ENCODE results near the gene MOK.
A peak's percentile ranks its signal among the peaks of the same experiment; 100 is the strongest.
"Not testable (repeated sequence)": the region's sequence is repeated elsewhere in the genome, so short reads cannot be mapped to it uniquely, and the experiment has no call there.

The MOK gene

DNA sequence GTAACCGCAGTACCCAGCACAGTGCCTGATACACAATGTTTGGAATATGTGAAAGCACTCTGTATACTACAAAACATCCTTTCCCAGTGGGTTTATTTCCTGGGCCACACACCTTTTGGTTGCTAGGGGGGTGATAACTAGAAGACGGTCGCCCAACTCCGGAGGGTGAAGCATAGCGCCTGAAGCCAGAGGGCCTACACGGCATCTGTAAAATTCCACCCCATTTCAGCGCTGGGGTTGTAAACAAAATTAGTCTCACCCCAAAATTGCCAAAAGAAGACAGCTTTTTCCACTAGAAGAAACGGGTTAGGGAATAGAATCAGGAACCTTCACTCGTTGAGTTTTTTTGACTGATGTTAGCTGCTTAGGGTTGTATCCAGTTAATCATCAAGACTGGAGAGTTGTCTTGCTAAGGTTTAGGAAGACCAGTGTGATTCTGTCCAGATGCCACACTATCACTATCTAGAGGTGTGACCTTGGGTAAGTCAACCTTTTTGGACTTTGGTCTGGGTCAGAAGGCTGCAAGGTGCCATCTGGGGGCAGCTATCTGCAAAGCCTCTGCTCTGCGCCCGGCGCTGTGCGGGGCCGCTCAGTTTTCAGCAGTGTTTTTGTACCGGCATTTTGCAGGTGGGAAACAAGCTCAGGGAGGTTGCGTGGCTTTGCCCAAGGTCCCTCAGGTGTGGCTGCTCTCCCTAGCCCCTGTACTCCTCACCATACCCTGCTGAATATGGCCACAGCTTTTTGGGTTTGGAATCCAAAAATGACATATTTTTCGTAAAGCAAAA lies 15.9 kb upstream of the MOK start:
- DNase-seq, result no peak

DNA sequence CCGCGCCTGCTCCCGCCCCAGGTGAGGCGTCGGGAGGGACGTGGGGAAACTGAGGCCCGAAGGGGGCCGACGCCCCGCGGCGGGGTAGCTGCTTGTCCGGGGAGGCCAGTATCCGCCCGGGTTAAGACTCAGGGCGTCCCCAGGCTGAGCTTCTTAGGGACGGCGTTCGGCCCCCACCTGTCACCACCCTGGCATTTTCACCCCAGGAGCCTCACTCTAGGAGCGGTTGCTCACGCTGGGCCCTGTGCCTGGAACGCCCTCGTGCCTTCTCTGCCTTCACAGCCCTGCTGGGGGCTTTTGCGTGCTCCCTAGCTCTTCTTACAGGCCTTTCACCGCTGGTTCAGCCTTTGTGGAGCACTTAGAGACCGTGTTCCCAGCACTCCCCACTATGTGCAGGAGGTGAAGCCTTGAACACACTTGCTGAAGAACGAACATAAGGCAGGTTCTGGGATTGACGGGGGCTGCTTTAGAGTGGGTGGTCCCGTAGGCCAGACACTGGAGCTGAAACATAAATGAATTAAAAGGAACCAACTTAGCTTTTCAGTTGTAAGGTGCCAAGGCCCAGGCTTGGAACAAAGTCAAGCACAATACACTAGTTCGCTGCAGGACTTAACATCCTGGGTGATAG lies 15.2 kb upstream of the MOK start:
- DNase-seq, result peak in 1 of 2 experiments; percentile 23

DNA sequence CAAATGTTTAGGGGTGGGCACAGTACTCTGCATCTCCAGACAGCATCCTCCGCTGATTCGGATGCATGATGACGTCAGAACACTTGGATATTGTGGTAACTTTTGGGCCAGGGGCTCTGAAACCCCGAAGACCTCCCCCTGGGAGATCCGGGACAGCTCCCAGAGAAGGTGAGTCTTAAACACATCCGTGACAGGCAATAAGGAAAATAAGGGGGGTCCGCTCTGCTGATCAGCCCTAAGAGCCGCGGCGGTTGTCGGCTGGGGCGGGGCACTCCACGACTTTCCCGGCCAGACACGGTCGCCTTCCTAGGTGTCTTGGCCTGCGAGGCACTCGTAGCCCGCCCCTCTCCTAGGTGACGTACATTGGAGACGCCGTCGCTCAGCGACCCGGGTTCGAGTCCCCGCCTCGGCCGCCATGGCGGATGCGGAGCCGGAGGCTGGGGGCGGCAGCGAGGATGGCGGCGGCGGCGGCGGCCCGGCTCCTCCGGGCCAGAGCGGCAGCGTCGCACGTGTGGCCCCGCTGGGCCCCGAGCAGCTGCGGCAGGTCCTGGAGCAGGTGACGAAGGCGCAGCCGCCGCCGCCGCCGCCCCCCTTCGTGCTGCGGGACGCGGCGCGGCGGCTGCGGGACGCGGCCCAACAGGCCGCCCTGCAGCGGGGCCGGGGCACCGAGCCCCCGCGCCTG lies 14.5 kb upstream of the MOK start, which contains the start of gene ZNF839:
Gene ZNF839, plus strand, starts transcription at position 396 of the 682 bp plus-strand sequence. Its CDS starts 20 bp downstream, at position 416.
- DNase-seq, result peak; percentile 83 to 93

DNA sequence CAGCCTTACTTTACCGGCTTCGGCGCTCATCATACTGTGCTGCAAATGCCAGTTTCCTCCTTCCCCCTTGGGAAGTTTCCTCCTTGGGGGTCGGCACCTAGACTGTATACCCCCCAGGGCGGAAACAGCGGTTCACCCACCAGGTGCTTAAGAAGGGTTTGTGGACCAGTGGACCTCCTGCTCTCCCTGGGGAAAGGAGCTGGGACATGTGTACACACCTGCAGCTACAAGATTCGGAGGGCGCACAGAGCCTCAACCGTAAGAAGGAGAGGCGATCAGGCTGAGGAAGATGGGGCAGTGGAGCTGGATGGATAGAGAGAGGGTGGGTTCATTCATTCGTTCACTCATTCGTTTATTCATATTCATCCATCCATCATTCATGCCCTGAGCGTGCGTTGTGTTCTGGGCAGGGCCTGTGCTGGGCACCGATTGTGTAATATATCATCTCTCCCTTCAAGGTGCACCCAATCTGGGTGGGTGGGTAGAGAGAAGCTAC lies 13.9 kb upstream of the MOK start:
- peak in 1 of 2 experiments; percentile 50 for DNase-seq

DNA sequence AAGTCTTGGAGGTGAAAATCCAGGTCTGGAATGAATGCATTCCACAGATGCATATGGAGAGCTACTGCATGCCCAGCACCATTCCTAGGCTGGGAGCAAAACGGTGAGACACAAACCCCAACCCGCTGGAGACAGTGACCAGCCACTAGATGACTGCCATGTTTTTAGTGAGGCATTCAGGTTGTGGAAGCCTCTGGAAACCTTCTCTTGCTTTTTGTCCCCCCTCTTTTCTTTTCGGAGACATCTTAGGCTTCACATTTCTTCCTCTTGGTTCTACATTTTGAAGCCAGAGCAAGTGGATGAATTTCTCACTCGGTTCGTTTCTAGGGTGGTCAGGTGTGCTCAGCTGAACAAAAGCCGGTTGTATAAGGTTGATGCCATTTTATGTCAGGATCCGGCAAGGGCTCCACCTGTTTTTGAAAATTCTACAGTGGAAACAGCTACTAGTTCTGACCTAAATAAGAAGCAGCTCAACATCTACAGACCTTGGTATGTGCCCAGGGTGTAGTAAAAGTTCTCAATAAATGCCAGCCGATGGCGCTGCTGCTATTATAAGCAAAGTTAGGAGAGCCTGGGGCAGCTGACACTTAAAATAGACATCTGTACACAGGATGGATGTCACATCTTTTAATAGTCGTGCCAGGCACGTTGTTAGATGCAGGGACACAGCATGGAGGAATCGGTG lies 12.7 kb upstream of the MOK start:
- DNase-seq, result peak in 1 of 2 experiments; percentile 59

DNA sequence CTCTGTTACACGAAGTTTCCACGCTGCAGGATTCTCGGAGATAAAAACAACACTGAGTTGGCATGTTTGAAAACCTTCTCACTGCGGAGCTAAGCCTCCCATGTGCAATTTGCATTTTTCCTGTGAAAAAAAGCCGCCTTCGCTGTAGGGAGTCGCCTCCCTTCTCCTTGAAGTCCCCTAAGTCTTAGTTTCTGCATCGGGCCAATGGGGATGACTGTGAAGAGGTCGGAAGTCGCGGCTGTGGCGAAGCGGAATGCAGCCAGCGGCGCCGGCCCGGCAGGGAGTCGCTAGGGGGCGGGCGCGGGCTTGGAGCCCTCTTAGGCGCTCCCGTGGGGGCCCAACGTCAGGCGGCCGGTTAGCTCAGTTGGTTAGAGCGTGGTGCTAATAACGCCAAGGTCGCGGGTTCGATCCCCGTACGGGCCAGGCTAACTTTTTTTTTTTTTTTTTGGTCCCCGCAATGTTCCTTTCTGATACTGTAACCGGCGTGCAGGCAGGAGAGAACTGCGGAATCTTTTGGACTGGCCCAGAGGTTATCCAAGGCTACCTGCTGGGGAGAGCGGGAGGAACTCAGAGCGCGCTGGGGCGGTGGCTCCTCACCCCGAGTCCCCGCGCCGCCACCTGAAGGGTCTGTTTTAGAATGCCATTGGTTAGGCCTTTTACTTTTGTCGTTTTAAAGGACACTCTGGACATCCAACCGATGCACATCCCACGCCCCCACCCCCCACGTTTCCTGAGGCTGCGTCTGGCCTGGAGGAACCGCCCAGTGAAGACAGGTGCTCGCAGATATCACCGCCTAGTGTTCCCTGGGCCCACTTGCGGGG lies 12.0 kb upstream of the MOK start:
- peak; percentile 79 to 93 for DNase-seq

DNA sequence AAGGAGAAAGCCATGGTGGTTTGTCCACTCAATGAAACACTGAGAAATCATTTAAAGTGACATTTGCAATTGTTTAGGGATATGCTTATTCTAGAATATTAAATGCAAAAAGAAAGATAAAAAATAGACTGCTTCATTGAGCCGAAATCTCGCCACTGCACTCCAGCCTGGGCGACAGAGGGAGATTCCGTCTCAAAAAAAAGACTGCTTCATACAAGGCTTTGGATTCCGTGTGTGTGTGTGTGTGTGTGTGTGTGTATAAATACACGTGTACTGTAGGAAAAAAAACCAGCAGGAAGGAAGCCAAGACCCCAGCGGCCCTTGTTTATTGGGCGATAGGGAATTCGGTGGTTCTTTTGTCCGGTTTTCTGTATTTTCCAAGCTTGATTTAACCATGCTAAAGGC lies 11.4 kb upstream of the MOK start:
- DNase-seq, result peak; percentile 60 to 68

DNA sequence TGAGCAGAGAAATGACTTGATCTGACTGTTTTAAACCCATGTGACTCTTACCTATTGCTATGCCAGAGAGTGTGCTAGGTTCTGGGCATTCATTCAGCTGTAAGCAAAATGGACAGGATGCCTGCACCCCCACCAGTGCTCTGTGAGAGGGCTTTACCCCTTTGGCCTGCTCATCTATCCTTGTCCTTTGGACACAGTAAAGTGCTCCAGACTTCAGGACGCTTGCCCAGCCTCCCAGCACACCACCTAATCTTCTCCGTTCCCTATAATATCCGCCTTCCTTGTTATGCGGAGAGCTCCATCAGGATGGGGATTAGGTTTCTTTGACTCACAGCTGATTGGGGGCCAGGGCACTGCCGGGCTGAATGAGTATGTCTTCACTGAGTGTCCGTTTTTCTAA lies 10.2 kb upstream of the MOK start:
- no peak for DNase-seq

DNA sequence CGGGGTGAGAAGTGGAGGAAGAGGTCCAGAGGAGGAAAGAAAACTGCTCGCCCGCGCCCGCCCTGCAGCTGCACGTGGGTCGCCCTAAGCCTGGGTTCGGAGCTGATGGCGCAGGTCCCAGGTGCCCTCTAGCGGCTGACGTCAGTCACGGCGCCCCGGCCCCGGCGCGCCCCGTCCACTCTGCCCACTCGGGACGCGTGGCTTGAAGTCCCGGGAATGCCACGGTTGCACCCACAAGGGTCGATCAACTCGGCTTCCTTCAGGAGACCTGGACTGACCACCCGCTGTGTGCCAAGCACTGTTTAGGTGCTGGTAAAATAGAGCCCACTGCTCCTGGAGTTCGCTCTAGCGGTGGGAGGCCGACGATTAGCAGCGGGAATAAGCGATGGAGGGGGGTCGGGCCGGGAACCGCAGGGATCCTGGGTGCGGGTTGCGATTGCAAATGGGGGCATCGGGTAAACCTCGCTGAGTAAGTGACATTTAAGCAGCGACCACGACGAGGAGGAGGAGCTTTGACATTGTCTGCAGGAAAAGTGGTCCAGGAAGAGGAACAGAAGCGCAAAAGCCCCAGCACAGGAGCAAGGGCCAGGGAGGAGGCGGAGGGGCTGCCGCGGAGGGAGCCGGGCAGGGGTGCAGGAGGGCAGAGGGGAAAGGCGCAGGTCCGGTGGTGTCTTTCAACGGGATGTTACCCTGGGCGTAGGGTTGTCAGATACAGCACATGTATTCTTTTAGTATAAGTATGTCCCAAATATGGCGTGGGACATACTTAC lies 9.5 kb upstream of the MOK start:
- DNase-seq, result peak; percentile 50 to 83

DNA sequence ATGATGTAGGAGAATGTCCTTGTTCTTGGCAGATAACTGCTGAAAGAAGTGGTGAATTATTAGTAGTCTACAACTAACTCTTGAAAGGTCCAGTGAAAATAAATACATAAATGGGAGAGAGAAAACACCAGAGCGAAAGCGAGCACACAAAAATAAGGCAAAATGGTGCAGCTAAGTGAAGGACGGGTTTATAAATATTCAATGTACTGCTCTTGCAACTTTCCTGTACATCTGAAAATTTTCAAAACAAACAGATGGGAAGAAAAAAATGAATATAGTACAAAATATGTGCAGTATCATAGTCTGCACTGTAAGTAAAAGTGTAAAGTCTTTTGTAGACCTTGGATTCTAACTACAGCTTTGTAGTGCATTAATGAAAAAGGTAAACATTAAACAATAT lies 1.3 kb downstream of the MOK start:
- DNase-seq, result no peak

DNA sequence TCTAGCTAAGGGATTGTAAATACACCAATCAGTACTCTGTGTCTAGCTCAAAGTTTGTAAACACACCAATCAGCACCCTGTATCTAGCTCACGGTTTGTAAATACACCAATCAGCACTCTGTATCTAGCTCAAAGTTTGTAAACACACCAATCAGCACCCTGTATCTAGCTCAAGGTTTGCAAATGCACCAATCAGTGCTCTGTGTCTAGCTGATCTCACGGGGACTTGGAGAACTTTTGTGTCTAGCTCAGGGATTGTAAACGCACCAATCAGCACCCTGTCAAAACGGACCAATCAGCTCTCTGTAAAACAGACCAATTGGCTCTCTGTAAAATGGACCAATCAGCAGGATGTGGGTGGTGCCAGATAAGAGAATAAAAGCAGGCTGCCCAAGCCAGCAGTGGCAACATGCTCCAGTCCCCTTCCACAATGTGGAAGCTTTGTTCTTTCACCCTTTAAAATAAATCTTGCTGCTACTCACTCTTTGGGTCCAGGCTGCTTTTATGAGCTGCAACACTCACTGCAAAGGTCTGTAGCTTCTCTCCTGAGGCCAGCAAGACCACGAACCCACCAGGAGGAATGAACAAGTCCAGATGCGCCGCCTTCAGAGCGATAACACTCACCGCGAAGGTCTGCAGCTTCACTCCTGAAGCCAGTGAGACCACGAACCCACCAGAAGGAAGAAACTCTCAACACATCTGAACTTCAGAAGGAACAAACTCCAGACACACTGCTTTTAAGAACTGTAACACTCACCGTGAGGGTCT lies 6.5 kb downstream of the MOK start:
- not testable (repeated sequence) for DNase-seq

DNA sequence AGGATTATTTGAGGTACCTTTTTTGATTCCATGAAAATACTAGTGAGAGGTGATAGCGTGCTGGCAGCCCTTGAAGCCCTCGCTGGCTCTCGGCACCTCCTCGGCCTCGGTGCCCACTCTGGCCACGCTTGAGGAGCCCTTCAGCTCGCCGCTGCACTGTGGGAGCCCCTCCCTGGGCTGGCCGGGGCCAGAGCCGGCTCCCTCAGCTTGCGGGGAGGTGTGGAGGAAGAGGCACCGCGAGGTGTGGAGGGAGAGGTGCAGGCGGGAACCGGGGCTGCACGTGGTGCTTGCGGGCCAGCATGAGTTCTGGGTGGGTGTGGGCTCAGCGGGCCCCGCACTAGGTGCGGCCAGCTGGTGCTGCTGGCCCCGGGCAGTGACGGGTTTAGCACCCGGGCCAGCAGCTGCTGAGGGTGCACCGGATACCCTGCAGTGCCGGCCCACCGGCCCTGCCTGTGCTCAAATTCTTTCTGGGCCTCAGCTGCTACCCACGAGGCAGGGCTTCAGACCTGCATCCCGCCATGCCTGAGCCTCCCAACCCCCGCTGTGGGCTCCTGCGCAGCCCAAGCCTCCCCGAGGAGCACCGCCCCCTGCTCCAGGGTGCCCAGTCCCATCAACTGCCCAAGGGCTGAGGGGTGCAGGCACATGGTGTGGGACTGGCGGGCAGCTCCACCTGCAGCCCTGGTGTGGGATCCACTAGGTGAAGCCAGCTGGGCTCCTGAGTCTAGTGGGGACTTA lies 7.4 kb downstream of the MOK start:
- no peak for DNase-seq

DNA sequence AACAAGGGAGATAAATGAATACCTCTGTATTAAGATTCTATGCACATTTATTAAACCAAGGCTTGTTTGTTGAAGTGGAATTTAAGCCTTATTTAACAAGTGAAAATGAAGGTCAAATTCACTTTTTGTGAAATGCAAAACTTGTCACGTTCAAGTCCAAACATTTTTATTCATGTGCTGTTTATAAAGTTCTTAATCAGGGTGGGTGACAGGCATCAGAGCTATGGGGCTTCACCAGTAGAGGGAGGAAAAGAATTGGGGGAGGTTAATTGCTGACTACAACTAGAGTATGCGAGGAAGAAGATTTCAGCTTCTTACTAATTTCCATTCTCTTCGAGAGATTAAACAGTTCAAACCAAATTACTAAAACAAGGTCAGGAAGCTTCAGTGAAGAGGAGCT lies 9.7 kb downstream of the MOK start:
- no peak for DNase-seq

DNA sequence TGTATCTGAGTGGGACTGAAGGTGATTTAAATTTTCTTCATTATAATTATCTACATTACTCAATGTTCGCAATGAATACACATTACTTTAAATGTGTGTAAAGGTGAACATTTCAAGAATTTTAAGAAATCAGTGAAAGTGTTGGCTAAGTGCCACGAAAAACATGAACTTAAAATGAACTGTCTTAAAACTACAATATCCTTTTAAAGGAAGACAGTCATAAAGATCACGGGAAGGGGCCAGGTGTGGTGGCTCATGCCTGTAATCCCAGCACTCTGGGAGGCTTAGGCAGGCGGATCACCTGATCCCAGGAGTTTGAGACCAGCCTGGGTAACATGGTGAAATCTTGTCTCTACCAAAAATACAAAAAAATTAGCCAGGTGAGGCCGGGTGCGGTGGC lies 11.2 kb downstream of the MOK start:
- DNase-seq, result no peak

DNA sequence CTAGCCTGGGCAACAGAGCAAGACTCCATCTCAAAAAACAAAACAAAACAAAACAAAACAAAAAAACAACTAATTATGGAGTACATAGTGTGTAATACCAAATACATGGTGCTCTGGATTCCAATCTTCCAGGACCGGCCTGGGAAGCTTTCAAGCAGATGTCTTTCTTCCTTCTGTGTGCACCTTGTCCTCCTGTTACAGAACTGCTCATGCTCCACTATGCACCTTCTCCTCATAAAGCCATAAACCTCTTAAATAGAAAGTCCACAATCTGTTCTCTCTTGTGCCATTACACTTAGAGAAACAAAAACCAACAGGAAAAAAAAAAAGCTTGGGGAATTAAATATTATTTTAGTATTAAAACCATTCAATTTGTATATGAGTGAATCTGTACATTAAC lies 12.5 kb downstream of the MOK start:
- no peak for DNase-seq

DNA sequence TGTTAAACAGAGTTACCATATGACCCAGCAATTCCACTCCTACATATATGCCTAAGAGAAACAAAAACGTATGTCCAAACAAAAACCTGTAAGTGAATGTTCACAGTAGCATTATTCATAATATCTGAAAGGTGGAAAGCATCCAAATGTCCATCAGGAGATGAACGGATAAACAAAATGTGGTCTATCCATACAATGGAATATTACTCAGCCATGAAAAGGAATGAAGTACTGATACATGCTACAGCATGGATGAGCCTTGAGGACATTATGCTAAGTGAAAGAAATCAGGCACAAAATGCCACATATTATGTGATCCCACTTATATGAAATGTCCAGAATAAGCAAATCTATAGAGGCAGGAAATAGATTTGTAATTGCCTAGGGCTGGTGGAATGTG lies 16.8 kb downstream of the MOK start:
- DNase-seq, result no peak

DNA sequence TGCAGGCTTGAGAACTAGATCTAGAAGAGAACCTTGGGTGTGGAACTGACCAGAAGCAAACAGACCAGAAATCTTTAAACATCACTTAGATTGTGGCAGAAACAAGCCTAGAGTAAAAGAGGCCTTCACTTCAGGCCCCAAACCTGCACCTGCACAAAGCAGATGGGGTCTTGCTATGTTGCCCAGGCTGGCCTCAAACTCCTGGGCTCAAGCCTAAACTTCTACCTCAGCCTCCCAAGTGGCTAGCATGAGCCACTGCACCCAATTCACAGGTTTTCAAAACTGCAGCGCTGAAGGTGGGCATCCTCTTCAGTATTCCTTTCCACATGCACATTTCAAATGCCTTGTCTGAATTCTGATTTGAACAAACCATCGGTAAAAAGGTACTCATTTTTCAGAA lies 19.9 kb downstream of the MOK start:
- DNase-seq, result no peak

DNA sequence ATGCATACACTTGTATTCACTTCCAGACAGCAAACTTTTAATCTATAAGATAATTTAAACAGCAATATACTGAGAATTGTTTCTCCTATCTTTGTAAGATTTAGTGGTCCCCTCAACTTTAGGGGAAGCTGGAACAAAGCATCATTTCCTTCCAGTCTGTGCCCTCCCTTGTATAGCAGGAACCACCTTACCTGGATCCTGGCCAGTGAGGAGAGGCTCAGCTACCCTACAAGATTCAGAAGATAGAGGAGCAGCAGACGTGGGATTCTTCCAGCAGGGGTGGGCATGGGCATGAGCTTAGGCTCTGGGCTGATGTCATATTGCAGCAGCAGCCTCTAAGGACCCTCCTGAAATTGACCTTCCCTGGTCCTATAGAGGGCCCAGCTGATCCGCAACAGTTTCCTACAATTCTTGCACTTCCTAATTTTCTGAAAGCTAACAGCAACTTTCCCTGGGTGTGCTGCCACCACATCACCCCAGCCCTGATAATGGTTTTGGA lies 21.3 kb downstream of the MOK start:
- no peak for DNase-seq

DNA sequence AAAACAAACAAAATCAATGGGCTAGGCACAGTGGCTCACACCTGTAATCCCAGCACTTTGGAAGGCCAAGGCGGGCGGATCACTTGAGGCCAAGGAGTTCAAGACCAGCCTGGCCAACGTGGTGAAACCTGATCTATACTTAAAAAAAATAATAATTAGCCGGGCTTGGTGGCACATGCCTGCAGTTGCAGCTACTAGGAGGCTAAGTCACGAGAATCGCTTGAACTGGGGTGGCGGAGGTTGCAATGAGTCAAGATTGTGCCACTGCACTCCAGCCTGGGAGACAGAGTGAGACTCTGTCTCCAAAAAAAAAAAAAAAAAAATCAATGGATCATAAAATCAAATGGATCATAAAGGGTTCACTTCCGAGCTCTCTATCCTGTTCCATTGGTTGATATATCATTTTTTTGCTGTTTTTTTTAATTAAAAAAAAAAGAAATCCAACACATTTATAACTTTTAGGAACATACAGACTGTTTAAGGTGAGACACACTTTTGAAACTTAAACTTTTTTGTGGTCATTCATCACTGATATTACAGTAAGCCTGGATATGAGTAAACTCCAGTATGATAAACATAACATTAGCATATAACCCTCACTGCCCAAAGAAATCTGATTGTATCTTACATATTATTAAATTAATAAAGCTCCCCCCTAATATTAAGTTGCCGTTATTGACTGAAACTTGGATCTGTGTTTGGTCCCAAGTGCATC lies 22.1 kb downstream of the MOK start:
- no peak for DNase-seq
